Subcutaneous adipose tissue (tissue), 4 donors: Measurements from ENCODE around the gene TMEM40. TPM values are rescaled to one million over a fixed set of nuclear protein-coding genes. Genes with fewer than 3 reads are reported as not detected.

Experiments used
- total RNA-seq, 4 donors: library from RNA; depleted of rRNA; stranded (reverse); fragments of >200 nt; gene quantifications; one replicate each; pipeline ENCODE4 v1.1.0, GENCODE V29; 2016
- TF ChIP-seq, protein P1 (sequence below): fragments of 450-650 bp; IDR thresholded peaks from one replicate; pipeline ENCODE4 v1.5.1; 2016; ENCODE audit warnings: low read depth, mild to moderate bottlenecking, control low read depth, antibody characterized with exemption, moderate library complexity

TMEM40 gene
- total RNA-seq, 4 donors from 2014 or later: not detected

DNA sequence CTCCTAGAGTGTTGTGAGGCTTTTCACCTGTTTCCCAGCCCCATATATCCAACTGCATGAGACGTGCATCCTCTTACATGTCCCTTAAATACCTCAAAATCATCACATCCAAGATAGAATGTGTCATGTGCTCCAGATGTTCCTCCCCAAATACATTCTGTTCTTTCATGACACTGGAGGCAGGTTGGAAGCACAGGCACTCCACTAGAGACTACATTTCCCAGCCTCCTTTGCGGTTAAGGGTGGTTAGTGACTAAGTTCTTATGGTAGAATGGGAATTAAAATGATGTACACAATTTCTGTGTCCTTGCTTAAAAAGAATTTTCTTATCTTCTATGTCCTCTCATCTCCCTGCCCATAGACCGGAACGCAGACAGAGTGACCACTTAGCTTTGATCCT lies 34.3 kb downstream of the TMEM40 start:
- TF ChIP-seq, protein P1, sequence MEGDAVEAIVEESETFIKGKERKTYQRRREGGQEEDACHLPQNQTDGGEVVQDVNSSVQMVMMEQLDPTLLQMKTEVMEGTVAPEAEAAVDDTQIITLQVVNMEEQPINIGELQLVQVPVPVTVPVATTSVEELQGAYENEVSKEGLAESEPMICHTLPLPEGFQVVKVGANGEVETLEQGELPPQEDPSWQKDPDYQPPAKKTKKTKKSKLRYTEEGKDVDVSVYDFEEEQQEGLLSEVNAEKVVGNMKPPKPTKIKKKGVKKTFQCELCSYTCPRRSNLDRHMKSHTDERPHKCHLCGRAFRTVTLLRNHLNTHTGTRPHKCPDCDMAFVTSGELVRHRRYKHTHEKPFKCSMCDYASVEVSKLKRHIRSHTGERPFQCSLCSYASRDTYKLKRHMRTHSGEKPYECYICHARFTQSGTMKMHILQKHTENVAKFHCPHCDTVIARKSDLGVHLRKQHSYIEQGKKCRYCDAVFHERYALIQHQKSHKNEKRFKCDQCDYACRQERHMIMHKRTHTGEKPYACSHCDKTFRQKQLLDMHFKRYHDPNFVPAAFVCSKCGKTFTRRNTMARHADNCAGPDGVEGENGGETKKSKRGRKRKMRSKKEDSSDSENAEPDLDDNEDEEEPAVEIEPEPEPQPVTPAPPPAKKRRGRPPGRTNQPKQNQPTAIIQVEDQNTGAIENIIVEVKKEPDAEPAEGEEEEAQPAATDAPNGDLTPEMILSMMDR: no peak

DNA sequence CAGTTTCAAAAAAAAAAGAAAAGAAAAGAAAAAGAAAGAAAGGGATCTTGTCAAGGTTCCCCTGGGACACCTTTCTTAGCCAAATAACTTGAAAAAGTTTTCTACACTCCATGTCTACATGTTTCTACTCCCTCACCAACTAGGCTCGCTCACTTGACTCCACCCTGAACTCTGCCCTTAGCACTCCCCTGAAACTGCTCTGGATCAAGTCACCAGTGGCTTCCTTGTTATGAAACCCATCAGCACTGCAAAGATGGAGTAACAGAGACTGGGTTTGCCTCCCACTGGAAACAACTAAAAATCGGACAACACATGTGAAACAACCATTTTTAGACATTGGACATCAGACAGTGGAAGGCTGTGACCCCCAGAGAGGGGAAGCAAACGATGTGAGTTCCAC lies 36.8 kb downstream of the TMEM40 start:
- TF ChIP-seq, protein P1: no peak

DNA sequence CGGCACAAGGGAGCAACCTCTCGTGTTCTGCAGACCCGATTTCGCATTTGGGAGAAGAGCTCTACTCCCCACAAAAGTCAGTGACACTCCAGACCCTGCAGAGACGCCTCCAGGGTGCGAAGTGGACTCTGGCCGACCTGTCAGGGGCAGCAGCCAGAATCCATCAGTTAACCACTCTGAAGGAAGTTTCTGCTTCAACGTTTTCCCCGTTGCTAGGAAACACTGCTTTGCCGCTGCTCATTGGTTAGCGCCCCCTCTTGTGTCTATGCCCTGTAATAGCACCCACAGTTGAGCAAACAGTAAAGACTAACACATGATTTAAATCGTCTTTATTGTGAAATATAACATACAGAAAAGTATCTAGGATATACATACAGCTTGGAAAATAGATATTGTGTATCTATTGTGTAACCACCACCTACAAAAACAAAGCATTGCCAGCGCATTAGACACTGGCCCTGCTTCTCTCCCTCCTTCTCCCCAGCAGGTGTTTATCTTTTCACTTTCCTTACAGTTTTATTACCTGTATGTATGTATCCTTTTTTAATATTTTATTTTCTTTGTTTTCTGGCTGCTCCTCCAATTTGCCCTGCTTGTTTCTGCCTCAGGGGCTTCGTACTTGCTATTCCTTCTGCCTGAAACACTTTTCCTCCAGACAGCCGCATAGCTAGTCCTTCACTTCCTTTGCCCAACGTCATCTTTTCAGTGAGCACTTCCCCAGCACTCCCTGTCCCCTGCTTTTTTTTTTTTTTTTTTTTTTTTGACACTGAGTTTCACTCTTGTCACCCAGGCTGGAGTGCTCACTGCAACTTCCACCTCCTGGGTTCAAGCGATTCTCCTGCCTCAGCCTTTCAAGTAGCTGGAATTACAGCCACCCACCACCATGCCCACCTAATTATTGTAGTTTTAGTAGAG lies 38.8 kb downstream of the TMEM40 start:
- TF ChIP-seq, protein P1: no peak

DNA sequence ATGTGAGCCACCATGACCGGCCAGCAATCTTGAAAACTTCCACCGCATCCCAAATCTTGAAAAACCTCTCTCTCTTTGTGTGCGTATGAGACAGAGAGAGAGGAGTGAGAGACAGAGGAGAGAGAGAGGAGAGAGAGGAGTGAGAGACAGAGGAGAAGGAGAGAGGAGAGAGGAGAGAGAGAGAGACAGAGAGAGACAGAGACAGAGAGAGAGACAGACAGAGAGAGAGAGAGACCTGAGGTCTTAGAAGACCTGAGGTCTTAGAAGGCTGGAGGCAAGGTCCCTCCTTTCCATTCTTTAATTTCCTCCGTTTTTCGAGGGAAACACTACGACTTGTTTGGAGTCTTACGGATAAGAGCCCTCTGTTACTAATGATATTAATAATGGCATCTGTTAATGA lies 39.5 kb downstream of the TMEM40 start:
- TF ChIP-seq, protein P1: no peak

GRCh38 chr3:12716605-12717151 lies 42.4 kb downstream of the TMEM40 start:
- TF ChIP-seq, protein P1: no peak

DNA sequence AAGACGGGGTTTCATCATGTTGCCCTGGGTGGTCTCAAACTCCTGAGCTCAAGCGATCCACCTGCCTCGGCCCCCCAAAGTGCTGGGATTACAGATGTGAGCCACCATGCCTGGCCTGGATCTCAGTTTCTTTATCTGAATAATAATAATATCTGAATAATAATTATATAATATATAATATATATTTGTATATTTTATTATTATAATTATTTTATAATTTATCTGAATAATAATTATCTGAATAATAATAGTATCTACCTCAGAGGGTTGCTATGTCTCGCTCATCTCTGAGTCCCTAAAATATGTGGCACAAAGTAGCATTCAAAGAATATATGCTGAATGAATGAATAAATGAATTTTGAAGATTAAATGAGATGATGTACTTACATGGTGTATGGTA lies 44.8 kb downstream of the TMEM40 start:
- TF ChIP-seq, protein P1: no peak

GRCh38 chr3:12710062-12710461 lies 49.0 kb downstream of the TMEM40 start:
- TF ChIP-seq, protein P1: no peak
